B cell (primary cell): ENCODE data around the gene CHST3. TPM values are rescaled to one million over a fixed set of nuclear protein-coding genes. Genes with fewer than 3 reads are reported as not detected.

ENCODE experiments used
- ATAC-seq: fragments of 200-7000 bp; cut with Tn5 transposase; one replicate; pipeline ENCODE4 v1.10.0; 2021; ENCODE audit warnings: low read depth, mild to moderate bottlenecking, moderate number of reproducible peaks, moderate library complexity
- CTCF ChIA-PET: fragments of 350-600 bp; sonication (Branson Sonifier 250); formaldehyde crosslinking; loops from one replicate; lab custom pipeline; 2021; ENCODE audit warnings: antibody characterized with exemption, inconsistent platforms; lab: Charles Lee
- POLR2A ChIA-PET: fragments of 350-600 bp; sonication (Branson Sonifier 250); formaldehyde crosslinking; loops from one replicate; lab custom pipeline; 2021; ENCODE audit warnings: antibody characterized with exemption; lab: Charles Lee
- DNase-seq: peaks from one replicate; pipeline ENCODE4 v3.0.0; 2013
- H2AFZ ChIP-seq: 2 replicates; pipeline ENCODE4 v1.6.1; 2012; ENCODE audit warnings: mild to moderate bottlenecking, low read depth, low read length; ENCODE audit not compliant: insufficient read depth, poor library complexity, severe bottlenecking
- H3K27ac ChIP-seq, 2 donors: 1 replicate in 1 of 2; 2 replicates in 1 of 2; pipeline ENCODE4 v1.5.1; 2012 to 2013; ENCODE audit warnings: low read length in 2 of 2, mild to moderate bottlenecking in 2 of 2, moderate library complexity in 1 of 2
- H3K27me3 ChIP-seq, 4 experiments: fragments of 200-600 bp in 1 of 4; sonication (generic) in 1 of 4; replicated peaks in 1 of 4; 1 replicate in 2 of 4; 2 replicates in 2 of 4; pipeline versions ENCODE4 v1.6.1 to v1.7.0; 2013 to 2016; ENCODE audit warnings: low read length in 3 of 4, mild to moderate bottlenecking in 2 of 4, mixed read lengths in 1 of 4, moderate library complexity in 1 of 4; ENCODE audit not compliant: insufficient read depth in 4 of 4, control insufficient read depth in 3 of 4; ENCODE audit errors: control extremely low read depth in 1 of 4
- H3K36me3 ChIP-seq, 2 experiments: replicated peaks in 1 of 2; 1 replicate in 1 of 2; 2 replicates in 1 of 2; pipeline versions ENCODE4 v1.6.1 to v1.7.1; 2013; ENCODE audit warnings: low read length in 1 of 2; ENCODE audit not compliant: insufficient read depth in 2 of 2, control insufficient read depth in 1 of 2; ENCODE audit errors: control extremely low read depth in 1 of 2, extremely low read depth in 1 of 2
- H3K4me1 ChIP-seq, 2 donors: fragments of 200-600 bp in 1 of 2; sonication (generic) in 1 of 2; 1 replicate in 1 of 2; 2 replicates in 1 of 2; pipeline versions ENCODE4 v1.5.1 to v1.6.1; 2013 to 2017; ENCODE audit warnings: low read length in 2 of 2; ENCODE audit not compliant: control insufficient read depth in 2 of 2, insufficient read depth in 2 of 2
- H3K4me2 ChIP-seq: replicated peaks from 2 replicates; pipeline ENCODE3; 2012; ENCODE audit warnings: mild to moderate bottlenecking, low read depth, low read length; ENCODE audit not compliant: poor library complexity, severe bottlenecking
- H3K4me3 ChIP-seq, 5 experiments: fragments of 200-600 bp in 1 of 5; sonication (generic) in 1 of 5; 1 replicate in 3 of 5; 2 replicates in 2 of 5; pipeline versions ENCODE4 v1.5.1 to v1.7.0; 2011 to 2016; ENCODE audit warnings: low read length in 4 of 5, mild to moderate bottlenecking in 4 of 5, low read depth in 2 of 5, control low read depth in 1 of 5, moderate library complexity in 1 of 5; ENCODE audit not compliant: insufficient read depth in 1 of 5; ENCODE audit errors: control extremely low read depth in 1 of 5, extremely low read depth in 1 of 5
- H3K79me2 ChIP-seq: fragments of 200-600 bp; sonication (generic); one replicate; pipeline ENCODE4 v1.6.0; 2016; ENCODE audit warnings: low read length; ENCODE audit not compliant: control insufficient read depth, insufficient read depth
- H3K9ac ChIP-seq: fragments of 200-600 bp; sonication (generic); 2 replicates; pipeline ENCODE4 v1.6.1; 2017; ENCODE audit warnings: mild to moderate bottlenecking, low read length, moderate library complexity
- H3K9me3 ChIP-seq, 3 donors: one replicate each; pipeline versions ENCODE4 v1.6.1 to v1.7.1; 2013; ENCODE audit warnings: low read length in 2 of 3; ENCODE audit not compliant: control insufficient read depth in 2 of 3, insufficient read depth in 1 of 3; ENCODE audit errors: control extremely low read depth in 1 of 3
- H4K20me1 ChIP-seq: 2 replicates; pipeline ENCODE4 v1.6.0; 2012; ENCODE audit warnings: mild to moderate bottlenecking, low read length; ENCODE audit not compliant: insufficient read depth, control insufficient read depth, poor library complexity, severe bottlenecking
- H3K27ac Mint-ChIP-seq: one replicate; pipeline ENCODE4 v1.8.0; 2021; ENCODE audit warnings: mixed read lengths
- H3K27me3 Mint-ChIP-seq: one replicate; pipeline ENCODE4 v1.8.0; 2021; ENCODE audit warnings: mixed read lengths
- H3K4me1 Mint-ChIP-seq: one replicate; pipeline ENCODE4 v1.8.0; 2021; ENCODE audit warnings: mixed read lengths
- H3K4me3 Mint-ChIP-seq: one replicate; pipeline ENCODE4 v1.8.0; 2021; ENCODE audit warnings: mixed read lengths
- H3K9me3 Mint-ChIP-seq: one replicate; pipeline ENCODE4 v1.8.0; 2022; ENCODE audit warnings: mixed read lengths; ENCODE audit not compliant: insufficient read depth
- CTCF ChIP-seq: fragments of 200-600 bp; IDR thresholded peaks from one replicate; pipeline ENCODE4 v1.8.0; 2022; ENCODE audit warnings: antibody characterized with exemption, mild to moderate bottlenecking
- EZH2 ChIP-seq: IDR thresholded peaks from 2 replicates; pipeline ENCODE4 v1.6.1; 2012; ENCODE audit warnings: borderline replicate concordance, low read depth, mild to moderate bottlenecking, moderate library complexity, low read length; ENCODE audit not compliant: insufficient read depth, poor library complexity, severe bottlenecking
- WGBS: methylation state at CpG from one replicate; pipeline ENCODE4 v1.1.5; 2013; ENCODE audit warnings: missing lambda C conversion rate; ENCODE audit not compliant: insufficient coverage; 5-methylcytosine and 5-hydroxymethylcytosine counted together
- intact Hi-C: fragments of 100-400 bp; cut with micrococcal nuclease; formaldehyde crosslinking; loops from one replicate; pipeline ENCODE4 v1.10.0; 2022
- polyA minus RNA-seq: library from RNA; depleted of rRNA, polyadenylated mRNA; stranded (reverse); fragments of >200 nt; gene quantifications from 2 replicates; pipeline ENCODE4 v1.2.3, GENCODE V29; 2012
- polyA plus RNA-seq: library from polyadenylated mRNA; depleted of rRNA; stranded (reverse); fragments of >200 nt; gene quantifications from 2 replicates; pipeline ENCODE4 v1.2.3, GENCODE V29; 2012
- total RNA-seq, 2 donors: library from RNA; stranded (reverse); fragments of 120-200 nt in 1 of 2; gene quantifications; 1 replicate in 1 of 2; 2 replicates in 1 of 2; pipeline versions ENCODE4 v1.2.3 to v1.2.4, GENCODE V29; 2013 to 2022

Gene CHST3
- total RNA-seq = not detected in 2 replicates
- 0.33 TPM for total RNA-seq (2013)
- polyA plus RNA-seq = 0.01 and 0.06 TPM in 2 replicates
- 0.09 and 0.14 TPM in 2 replicates for polyA minus RNA-seq

GRCh38 chr10:71964098-71964742 is at the start of gene CHST3:
TSS of gene CHST3 (plus strand) at chr10:71964395. CDS start at chr10:72005843, 41,448 bp downstream.
- H3K27ac Mint-ChIP-seq = no peak within 1 kb of the TSS

More at GRCh38 chr10:71964098-71964742, at the start of gene CHST3:
- TF ChIP-seq CTCF (no peak), EZH2 (no peak)
- ATAC-seq (no peak), DNase-seq (peak; percentile 11)
- no peaks in the 10 kb centered on the region for H3K79me2 ChIP-seq
- intact Hi-C loops = no loop called here
- peaks cover 0 to 44% (median 18%) of the 10 kb centered on the region in 4 experiments for H3K27me3 ChIP-seq
- Mint-ChIP-seq H3K9me3 (no peaks in the 10 kb centered on the region), H3K4me1 (peaks cover 10% of the 10 kb centered on the region), H3K27me3 (peaks cover 58% of the 10 kb centered on the region), H3K4me3 (peak within 1 kb of the TSS; percentile 59)
- H3K36me3 ChIP-seq = no peaks in the 10 kb centered on the region
- H2AFZ ChIP-seq = peak within 1 kb of the TSS; percentile 42
- H3K4me1 ChIP-seq = peaks cover 10 to 11% of the 10 kb centered on the region in 2 donors
- no peak within 1 kb of the TSS for H3K4me3 ChIP-seq
- H4K20me1 ChIP-seq = no peaks in the 10 kb centered on the region
- no peak within 1 kb of the TSS for H3K27ac ChIP-seq
- peak within 1 kb of the TSS; percentile 69 for H3K4me2 ChIP-seq
- CTCF ChIA-PET = no interaction called here
- H3K9me3 ChIP-seq = peaks cover 0 to 15% (median 0%) of the 10 kb centered on the region in 3 donors
- POLR2A ChIA-PET = no interaction called here
- no peak within 1 kb of the TSS for H3K9ac ChIP-seq
- 1% methylated on average over 72 of the region's 77 CpGs for WGBS
